IPS-11a (cell line): Measurements from ENCODE around the gene BRD3.

Source experiments
- H3K4me3 ChIP-seq: one replicate; pipeline ENCODE4 v1.5.1; 2013; ENCODE audit warnings: low read depth, low read length, control low read depth

Gene BRD3

GRCh38 chr9:134066913-134067851, 644 bp downstream of the BRD3 start:
- H3K4me3 ChIP-seq = peak overlapping the region; percentile 77

DNA sequence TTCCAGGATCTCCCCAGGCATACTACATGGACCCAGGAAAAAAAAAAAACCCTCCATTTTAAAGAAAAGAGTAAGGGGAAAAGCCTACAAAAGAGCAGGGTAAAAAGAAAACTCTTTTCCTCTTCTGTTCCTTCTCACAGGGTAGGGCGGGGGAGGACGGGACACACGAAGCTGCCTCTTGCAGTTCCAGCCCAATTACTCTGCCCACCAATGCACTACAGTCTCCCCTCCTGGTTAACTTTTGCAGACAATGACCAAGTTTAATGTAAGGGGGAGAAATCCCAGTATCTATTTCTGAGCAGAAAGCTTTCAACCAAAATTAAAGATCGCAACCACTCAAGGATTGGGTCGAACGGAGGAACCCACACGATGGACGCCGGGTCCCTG, 1.3 kb downstream of the BRD3 start:
- H3K4me3 ChIP-seq = peak overlapping the region; percentile 77

- H3K4me3 ChIP-seq = peak overlapping the region; percentile 77
Measured at GRCh38 chr9:134065612-134066419, 2.0 kb downstream of the BRD3 start.

DNA sequence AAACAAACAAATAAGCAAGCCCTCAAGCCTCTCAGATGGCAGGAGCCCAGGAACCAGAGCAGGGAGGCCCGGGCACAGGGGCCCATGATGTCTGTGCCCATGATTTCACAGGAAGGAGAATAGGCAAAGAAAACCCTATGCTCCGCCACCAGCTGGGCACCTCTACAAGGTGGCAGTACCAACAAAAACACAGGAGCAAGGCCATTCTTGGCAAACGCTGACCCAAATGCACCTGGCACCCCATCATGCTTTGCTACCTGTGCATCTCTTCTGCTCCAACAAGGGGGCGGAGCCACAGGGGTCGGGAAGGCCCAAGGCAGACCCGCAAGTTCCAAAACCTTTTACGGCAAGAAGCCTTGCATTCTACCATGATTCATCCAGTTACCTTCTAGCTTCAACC, 3.1 kb downstream of the BRD3 start:
- no peak overlapping the region for H3K4me3 ChIP-seq

- no peak overlapping the region for H3K4me3 ChIP-seq
Measured at GRCh38 chr9:134063571-134064450, 4.0 kb downstream of the BRD3 start.

DNA sequence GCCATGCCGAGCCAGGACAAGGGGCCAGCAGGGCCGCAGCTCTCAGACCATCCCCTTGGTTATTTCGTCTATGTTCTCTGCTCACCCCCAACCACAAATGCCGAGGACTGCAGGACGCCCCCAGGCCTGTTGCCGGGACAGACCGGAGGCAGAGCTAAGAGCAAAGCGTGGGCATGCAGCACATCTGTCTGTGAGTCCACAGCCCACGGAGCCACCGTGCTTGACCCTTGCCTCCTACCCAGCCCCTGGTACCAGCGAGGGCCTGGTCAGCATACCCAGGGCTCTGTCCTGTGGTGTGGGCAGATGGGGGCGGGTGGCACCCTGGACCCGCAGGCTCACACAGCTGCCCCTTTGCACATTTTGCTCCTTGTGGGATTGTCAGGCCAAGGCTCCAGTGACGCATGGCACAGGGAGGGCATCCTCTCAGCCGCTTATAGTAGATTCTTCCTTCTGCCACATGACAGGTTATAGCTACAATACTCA, 4.7 kb downstream of the BRD3 start:
- H3K4me3 ChIP-seq = no peak overlapping the region

DNA sequence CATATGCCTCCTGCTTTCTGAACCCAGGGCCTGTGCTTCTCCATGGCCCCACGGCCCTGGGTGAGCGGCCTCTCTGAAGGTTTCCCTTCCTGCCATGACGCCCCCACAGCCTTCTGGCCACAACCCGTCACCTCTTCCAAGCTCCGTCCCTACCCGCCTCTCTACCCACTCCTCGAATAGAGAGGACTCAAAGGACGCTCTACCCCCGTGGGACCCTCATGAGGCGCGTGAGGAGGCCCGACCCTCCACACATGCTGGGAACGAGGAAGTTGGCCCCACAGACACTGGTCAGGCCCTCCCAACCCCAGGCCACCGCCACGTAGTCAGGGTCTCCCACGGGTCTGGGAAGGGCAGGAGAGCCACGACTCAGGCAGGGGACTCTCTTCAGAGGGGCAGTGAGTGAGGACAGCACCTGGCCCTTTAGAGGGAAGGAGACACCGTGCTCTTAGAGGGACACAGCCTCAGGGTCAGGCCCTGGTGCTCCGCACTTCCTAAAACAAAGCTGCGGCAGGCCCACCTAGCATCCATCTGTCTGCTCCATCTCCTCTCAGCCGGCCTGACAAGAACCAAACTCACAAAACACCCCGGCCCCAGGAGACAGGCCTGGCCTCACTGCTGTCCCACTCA, 5.3 kb downstream of the BRD3 start:
- H3K4me3 ChIP-seq = no peak overlapping the region

DNA sequence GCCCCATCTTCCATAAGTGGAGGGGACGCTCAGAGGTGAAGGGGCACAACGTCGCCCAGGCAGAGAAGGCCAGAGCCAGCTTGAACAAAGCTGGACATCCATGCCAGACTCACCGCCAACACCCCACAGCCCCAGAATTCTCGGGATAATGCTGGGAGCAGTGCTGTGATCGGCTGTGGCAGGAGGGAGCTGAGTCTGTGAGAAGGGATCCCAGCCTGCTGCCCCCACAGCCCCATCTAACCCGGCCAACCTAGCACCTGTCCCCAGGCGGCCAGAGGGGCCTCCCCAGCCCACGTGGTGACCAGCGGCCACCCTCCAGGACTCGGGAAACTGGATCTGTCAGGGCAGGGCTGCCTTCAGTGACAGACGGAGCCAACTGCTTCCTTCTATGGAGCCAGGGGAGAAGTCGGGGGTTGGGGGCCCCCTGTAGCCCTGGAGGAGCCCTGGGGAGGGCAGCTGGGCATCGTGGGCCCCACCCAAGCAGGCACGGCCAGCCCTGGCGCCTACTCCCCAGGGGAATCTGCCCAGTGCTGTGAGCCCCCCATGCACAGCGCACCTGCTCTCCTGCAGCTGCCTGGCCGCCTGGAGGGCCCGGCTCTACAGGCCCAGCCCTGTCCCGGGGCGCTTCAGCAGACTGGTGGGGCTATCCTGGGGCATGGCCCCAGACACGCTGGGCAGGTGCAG, 6.0 kb downstream of the BRD3 start:
- H3K4me3 ChIP-seq = no peak overlapping the region

DNA sequence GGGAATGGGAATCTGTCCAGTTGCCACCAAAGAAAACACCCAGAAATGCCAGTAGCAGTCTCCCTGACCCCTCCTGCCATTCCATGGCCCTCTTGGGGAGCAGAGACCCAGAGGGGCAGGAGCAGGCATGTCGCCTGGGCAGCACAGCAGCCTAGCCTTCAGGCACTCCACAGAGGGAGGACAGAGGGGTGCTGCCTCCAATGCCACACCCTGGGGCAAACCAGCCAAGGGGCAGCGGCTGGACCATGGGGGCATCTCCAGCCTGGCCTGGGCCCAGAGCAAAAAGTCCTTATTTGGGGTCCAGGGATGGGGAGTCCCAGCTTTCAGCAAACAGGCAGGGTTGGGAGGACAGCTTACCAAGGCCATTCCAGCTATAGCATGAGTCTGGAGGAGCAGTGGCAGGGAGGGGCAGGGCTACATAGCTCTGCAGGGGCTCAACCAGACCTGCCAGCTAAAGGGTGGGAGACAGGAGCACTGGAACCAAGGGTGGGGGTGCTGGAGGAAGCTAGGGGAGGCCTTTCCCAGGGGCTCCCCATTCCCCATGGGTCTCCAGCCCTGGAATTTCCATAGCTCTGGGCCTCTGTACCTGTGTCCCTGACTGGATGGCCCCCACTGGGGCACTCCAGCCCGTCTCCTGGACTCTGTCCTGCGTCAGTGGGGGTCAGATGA, 6.7 kb downstream of the BRD3 start:
- no peak overlapping the region for H3K4me3 ChIP-seq

GRCh38 chr9:134060546-134060945, 7.3 kb downstream of the BRD3 start:
- no peak overlapping the region for H3K4me3 ChIP-seq

DNA sequence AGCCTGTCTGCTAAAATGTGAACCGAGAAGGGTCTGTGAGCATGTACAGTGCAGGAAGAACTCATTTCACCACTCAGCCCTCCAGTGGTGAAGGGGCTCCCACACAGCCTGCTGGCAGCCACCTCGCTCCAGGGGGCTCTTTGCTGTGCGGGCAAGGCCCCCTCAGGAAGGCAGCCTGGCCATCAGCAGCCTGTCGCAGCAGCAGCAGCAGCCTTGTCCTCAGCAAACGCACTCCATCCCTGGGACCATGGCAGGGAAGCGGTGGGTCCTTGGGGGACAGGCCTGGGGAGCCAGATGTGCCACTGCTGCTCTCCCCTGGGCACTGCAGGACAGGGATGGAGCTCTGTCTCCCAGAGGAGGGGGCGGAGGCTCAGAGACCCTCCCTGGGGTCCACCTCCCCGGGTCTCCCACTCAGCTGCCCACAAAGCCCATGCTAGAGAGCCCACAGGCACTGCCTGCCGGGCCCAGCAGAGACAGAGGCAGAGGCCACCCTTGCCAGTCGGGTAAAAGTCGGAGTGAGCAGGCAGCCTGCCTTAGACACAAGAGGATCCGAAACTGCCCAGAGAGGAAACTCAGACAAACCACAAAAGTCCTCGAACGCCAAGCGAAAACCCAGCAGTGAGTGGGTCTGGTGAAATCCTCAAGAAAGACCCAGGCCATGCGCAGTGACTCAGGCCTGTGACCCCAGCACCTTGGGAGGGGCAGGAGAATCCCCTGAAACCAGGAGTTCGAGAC, 8.0 kb downstream of the BRD3 start:
- H3K4me3 ChIP-seq = no peak overlapping the region

DNA sequence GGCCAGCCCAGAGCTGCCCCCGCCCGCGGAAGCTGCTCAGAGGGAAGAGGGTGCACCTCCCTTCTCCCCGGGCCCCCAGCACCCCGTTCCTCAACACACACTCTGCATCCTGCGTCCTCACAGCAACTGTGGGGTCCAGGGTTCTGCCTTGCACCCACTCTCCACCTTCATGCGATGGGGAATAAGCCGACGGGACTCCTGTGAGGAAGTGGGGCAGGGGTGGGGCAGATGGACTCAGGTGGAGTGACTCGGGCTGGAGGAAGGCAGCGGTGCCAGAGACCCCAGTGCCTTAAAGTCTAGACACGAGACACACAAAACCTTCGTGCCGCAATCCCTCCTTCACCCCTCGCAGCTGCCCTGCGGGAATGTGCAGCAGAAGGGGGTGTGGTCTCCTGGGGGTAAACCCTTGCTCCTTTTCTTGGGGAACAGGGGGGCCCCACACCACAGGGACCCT, 8.6 kb downstream of the BRD3 start:
- no peak overlapping the region for H3K4me3 ChIP-seq

DNA sequence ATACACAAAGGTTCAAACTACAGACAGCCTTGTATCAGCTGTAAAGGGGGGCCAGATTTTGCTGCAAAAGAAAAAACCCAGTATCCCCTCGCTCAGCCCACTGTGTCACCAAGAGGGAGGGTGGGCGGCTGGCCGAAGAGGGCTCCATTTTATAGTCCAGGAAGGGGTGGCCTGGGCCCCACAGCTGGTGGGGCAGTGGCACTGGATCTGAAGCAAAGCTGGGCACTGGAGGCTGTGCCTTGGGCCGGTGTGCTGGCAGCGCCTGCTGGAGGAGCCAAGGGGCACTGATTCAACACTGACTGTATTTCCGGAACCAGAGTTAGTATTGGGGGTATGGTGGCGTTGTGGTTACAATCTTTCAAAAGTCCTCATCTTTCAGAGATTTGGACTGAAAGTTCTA, 9.1 kb downstream of the BRD3 start:
- H3K4me3 ChIP-seq = no peak overlapping the region

GRCh38 chr9:134057751-134058701, 9.8 kb downstream of the BRD3 start:
- no peak overlapping the region for H3K4me3 ChIP-seq

DNA sequence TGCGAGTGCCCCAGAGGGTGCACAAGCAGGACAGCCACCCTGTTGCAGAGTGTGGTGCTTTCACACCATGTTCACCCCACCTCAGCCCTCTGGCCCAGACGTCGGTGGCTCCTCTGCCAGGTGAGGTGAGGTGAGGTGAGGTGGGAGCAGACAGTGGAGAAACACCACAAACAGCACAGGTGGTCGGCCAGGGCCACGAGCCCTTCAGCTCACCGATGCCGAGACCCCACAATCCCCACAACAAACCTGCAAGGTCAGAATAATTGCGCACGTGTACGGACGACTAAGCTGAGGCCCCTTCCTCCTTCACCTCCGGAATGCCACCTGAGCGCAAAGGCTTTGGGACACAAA, 10.5 kb downstream of the BRD3 start:
- H3K4me3 ChIP-seq = no peak overlapping the region

DNA sequence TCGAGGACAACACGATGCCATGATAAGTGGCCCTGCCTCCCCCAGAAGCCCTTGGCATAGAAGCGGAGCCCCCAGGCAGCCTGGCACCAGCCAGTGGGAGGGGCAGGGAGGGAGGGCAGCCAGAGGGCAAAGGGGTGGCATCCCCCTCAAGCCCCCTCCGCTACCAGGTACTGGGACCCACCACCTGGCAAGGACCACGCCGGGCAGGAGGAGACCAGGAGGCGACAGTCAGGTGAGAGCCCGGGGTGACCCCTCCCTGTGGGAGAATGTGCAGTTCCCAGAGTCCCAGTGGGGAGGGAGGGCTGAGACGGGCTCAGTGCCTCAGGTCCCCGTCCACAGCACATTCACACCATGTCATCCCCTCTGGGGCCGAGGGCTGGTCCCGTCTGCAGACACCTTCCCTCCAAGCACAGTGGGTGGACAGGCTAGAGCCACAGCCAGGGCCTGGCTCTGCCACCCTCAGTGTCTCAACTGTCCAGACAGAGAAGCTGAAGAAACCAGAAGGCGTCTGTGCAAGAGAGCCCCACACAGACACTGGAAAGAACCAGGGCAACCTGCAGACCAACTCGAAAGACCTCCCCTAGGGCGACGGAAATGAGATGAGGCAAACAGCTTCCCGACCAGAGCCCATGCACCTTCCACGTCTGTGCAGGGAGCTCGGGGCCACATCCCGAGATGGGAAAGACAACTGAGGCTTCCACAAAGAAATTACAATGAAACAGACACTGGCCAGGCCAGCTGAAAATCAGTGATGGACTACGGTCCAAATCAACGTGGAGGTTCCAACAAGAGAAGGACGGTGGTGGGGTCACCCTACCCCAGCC, 11.1 kb downstream of the BRD3 start:
- H3K4me3 ChIP-seq = no peak overlapping the region

DNA sequence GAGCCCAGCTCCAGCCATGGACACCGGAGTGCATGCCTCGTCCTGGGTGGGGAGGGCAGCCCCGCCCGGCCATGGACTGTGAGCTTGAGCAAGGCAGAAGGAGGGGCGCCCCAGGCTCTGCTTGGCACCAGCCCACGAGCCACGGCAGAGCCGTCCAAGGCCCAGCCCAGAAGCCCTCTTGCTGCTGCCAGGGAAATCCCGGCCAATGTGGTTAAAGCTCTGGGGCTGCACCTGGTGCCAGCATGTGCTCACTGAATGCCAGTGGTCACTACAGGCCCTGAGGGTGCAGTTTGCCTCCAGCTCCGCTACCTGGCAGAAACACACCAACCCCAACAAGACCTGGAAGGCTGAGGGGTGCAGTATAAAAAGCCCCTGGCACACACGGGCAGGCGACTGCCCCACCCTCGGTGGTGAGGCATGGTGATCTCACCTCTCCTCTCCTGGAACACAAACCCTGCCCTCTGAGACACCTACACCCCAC, 11.8 kb downstream of the BRD3 start:
- H3K4me3 ChIP-seq = no peak overlapping the region
